GM18907 (cell line): ENCODE data around the gene PVRIG.
A peak's percentile ranks its signal among the peaks of the same experiment; 100 is the strongest.
"Not testable (repeated sequence)": the region's sequence is repeated elsewhere in the genome, so short reads cannot be mapped to it uniquely, and the experiment has no call there.

Experiments
- ATAC-seq: cut with Tn5 transposase; IDR thresholded peaks from one replicate; pipeline ENCODE4 v1.9.1; 2021; ENCODE audit warnings: mild to moderate bottlenecking, moderate library complexity; ENCODE audit not compliant: unreplicated experiment

Gene PVRIG

GRCh38 chr7:100192969-100193368 lies 26.8 kb upstream of the PVRIG start:
- no peak for ATAC-seq

- ATAC-seq, result no peak
Measured at GRCh38 chr7:100195222-100195621, 24.5 kb upstream of the PVRIG start.

- not testable (repeated sequence) for ATAC-seq
Measured at GRCh38 chr7:100195901-100196322, 23.8 kb upstream of the PVRIG start.

GRCh38 chr7:100198266-100198665 lies 21.5 kb upstream of the PVRIG start:
- ATAC-seq, result no peak

- no peak for ATAC-seq
Measured at GRCh38 chr7:100200693-100201092, 19.1 kb upstream of the PVRIG start.

GRCh38 chr7:100204454-100204853 lies 15.3 kb upstream of the PVRIG start:
- no peak for ATAC-seq

- peak; percentile 66 for ATAC-seq
Measured at GRCh38 chr7:100208911-100209408, 10.8 kb upstream of the PVRIG start.

GRCh38 chr7:100209493-100209892 lies 10.3 kb upstream of the PVRIG start:
- ATAC-seq, result no peak

- ATAC-seq, result no peak
Measured at GRCh38 chr7:100210805-100211204, 8.9 kb upstream of the PVRIG start.

- no peak for ATAC-seq
Measured at GRCh38 chr7:100211342-100211780, 8.4 kb upstream of the PVRIG start.

GRCh38 chr7:100212631-100213286 lies 7.0 kb upstream of the PVRIG start:
- ATAC-seq, result no peak

- no peak for ATAC-seq
Measured at GRCh38 chr7:100213672-100214071, 6.1 kb upstream of the PVRIG start.

GRCh38 chr7:100214356-100214755 lies 5.4 kb upstream of the PVRIG start:
- not testable (repeated sequence) for ATAC-seq

GRCh38 chr7:100215895-100216294 lies 3.9 kb upstream of the PVRIG start:
- no peak for ATAC-seq

GRCh38 chr7:100217934-100218333 lies 1.8 kb upstream of the PVRIG start:
- peak; percentile 14 for ATAC-seq

- ATAC-seq, result no peak
Measured at GRCh38 chr7:100219271-100219737, 445 bp upstream of the PVRIG start.

- peak; percentile 5 for ATAC-seq
Measured at GRCh38 chr7:100220586-100221230, 959 bp downstream of the PVRIG start.

- peak; percentile 49 for ATAC-seq
Measured at GRCh38 chr7:100221231-100221718, 1.5 kb downstream of the PVRIG start.

GRCh38 chr7:100221767-100222444 lies 2.2 kb downstream of the PVRIG start:
- ATAC-seq, result no peak

GRCh38 chr7:100222445-100223132 lies 2.8 kb downstream of the PVRIG start:
- no peak for ATAC-seq

- not testable (repeated sequence) for ATAC-seq
Measured at GRCh38 chr7:100223376-100223927, 3.7 kb downstream of the PVRIG start.
